Stimulated activated CD8-positive, alpha-beta memory T cell treated with anti-CD3 and anti-CD28 coated beads, Interleukin-4, amount 100 ng/mL, for 24 hours (primary cell): ENCODE measurements around the gene CGRRF1.

ENCODE experiments used
- DNase-seq: peaks from one replicate; pipeline ENCODE4 v3.0.0-alpha.2; 2020; ENCODE audit warnings: low read depth

CGRRF1 gene, protein sequence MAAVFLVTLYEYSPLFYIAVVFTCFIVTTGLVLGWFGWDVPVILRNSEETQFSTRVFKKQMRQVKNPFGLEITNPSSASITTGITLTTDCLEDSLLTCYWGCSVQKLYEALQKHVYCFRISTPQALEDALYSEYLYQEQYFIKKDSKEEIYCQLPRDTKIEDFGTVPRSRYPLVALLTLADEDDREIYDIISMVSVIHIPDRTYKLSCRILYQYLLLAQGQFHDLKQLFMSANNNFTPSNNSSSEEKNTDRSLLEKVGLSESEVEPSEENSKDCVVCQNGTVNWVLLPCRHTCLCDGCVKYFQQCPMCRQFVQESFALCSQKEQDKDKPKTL

DNA sequence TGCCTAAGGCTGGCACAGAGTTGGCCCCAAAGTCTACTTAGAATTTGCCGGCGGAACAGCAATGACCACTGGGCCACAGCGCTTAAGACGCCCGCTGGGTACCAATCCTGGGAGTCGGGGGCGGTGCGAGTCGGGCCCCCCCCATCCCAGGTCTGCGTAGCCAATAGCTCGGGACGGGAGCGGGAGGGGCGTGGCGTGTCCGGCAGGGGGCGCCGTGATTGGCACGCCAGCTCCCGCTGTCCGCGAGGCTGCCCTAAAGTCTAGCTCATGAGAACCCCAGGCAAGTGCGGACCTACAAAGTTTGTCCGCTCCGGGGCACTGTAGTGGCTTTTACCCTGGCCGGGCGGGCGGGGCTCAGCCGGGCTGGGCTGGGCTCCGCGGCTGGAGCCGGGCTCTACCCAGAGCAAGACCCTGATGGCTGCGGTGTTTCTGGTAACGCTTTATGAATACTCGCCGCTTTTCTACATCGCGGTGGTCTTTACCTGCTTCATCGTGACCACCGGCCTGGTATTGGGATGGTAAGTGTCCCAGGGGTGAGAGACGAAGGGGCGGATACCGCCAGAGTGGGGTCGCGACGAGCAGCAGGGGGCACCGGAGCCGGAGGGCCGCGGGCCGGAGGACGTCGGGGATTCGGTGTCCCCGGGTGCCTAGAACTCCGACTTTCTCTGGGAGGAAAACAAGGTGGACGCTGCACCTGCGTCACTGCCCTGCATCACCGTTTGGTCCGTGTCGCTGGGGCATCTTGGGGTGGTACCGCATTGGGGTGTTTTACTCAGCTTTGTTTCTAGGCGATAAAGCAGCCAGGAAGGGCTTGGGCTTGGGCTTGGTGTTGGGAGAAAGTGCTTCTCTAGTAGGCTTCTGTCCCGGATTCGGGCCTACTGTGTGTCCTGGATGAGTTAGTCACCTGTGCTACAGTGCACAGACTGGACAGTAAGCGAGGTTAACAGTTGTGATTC, at the start of gene CGRRF1:
TSS of gene CGRRF1 (plus strand) at position 361 of the 956 bp plus-strand sequence. CDS start at position 415, 54 bp downstream.
- DNase-seq: peak; percentile 97

DNA sequence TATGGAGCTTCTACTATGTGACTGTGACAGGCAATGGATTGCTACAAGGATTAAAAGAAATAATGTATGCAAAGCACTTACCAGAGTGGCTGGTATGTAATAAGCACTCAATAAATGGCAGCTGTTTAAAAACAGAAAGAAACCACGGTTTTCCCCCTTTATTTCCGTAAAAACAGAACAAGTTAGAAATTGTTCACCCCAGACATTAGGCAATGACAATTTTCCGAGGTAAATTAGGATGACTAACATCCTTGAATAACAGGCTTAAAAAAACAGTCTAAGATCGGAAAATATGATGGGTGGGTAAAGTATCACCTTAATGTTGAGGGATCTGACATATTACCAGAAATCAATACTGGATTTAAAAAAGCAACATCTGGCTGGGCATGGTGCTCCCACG, 47.7 kb upstream of the CGRRF1 start:
- DNase-seq: no peak

DNA sequence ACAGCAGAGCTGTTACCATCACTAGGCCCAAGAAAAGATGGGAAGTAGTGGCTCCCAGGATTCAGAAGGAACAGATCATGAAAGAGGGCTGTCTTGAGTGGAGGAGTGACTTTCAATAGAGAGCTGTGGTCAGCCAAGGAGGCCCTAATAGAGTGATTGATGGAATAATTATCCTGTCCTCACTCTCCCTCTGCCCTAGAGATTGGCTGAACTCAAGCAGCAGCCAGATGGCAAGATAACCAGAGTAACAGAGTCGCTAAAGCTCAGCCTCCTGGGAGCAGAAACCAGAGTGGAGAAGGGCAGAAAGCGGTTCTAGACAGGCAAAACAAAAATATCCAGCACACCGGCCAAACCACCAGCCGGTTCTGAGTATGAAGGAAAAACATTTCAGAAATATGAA, 44.1 kb upstream of the CGRRF1 start:
- DNase-seq: no peak

DNA sequence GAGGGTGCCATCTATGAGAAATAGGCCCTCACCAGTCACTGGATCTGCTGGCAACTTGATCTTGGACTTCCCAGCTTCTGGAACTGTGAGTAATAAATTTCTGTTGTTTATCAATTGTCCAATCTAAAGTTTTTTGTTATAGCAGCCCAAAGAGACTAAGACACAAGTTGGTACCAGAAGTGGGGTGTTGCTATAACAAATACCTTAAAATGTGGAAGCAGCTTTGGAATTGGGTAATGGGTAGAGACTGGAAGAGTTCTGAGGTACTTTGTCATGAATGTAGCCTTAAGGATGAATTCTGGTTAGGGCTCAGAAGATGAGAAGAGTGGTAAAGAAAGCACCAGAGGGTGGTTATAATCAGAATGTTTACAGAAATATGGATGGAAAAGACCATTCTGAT, 42.4 kb upstream of the CGRRF1 start:
- DNase-seq: no peak

DNA sequence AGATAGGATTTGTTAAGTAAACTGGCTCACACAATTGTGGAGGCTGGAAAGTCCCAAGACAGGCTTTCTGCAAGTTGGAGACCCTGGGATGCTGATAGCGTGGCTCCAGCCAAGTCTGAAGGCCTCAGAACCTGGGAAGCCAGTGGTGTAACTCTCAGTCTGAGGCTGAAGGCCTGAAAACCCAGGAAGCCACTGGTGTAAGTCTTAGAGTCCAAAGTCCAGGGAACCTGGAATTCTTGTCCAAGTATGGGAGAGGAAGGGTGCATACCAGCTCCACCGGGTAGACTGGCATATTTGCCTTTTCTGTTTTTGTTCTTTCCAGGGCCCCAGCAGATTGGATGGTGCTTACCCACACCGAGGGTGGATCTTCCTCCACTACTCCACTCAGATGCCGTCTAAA, 39.0 kb upstream of the CGRRF1 start:
- DNase-seq: no peak

DNA sequence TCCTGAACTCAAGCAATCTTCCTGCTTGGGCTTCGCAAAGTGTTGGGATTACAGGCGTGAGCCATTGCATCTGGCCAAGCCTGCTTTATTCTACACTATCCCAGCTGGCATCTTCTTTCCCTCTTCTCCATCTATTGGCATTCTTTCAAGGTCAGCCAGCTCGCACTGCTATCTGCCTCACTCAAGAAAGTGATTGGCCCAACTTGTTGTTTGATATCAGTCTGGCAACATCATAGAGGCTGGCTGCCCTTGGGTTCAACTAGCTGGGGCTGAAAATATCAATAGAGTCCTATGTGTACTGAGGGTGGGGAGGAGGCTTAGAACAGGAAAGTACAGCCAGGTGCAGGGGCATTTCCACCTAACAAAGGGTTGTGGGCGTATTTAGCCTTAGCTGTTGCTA, 38.1 kb upstream of the CGRRF1 start:
- DNase-seq: no peak

DNA sequence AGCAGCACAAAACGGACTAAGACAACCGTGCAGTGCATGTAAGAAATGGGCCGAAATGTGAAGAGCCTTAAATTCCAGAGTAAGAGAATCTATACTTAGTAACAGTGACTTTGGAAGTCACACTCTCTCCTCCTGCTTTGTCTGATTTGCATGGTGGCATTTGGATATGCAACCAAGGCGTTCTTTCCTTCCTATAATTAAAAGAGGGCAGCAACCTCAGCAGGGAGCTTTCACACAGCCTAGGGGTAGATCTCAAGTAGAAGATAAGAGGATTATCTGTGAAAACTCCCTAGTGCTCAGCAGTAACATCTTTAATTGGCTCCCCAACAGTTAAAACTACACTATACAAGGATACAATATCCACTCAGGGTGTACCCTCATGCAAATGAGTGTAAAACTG, 37.4 kb upstream of the CGRRF1 start:
- DNase-seq: no peak

DNA sequence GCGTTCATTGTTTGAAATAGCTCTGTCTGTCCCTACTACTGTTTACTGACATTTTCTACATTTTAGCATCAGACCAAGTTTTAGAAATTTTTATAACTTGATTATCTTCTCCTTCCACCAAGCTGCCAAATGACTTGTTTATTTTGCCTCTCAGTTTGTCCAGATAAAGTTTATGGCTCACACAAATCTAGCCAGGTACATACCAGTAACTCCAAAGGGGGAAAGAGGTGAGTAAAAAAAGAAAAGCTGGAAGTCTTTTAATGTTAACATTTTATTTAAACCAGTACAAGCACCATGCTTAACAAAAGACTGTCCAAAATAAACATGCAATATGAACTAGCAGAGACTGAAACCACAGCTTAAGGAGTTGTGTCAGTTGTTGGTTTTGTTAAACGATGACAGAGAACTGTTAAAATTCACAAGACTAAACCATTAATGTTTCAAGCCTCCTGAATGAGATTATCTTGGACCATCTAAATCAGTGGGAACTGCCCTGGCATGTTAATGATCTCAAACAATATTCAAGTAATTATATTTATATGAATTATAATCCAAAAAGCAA, 35.4 kb upstream of the CGRRF1 start:
- DNase-seq: no peak

DNA sequence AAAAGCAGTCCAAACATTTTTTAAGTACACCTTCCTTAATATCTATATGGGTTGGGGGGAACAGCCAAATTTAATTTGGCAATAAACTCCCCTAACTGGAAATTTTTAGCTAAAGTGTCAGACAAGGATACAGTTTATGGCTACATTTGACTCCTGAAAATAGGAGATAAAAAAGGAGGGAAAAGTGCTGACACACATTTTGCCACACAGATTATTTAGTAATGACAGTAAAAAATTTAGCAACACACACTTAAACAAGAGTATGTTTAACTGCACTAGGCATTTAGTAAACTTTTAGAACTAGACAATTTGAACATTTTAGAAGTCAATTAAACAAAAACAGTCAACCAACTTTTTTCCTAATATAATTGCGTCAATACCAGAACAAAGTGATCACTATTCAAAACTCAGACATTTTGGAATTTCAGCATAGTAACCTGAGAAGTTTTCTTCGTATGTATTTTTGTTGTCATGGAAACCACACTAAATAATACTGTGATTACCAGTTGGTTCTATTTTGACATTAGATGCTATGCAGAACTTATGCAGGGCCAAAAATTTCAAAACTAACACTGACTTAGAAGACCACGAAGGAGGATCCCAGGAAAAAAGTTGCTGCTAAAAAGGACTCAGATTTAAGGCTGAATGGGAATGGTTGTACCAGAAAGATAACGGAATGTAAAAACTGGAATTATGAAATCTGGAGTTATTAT, 34.4 kb upstream of the CGRRF1 start:
- no peak for DNase-seq

DNA sequence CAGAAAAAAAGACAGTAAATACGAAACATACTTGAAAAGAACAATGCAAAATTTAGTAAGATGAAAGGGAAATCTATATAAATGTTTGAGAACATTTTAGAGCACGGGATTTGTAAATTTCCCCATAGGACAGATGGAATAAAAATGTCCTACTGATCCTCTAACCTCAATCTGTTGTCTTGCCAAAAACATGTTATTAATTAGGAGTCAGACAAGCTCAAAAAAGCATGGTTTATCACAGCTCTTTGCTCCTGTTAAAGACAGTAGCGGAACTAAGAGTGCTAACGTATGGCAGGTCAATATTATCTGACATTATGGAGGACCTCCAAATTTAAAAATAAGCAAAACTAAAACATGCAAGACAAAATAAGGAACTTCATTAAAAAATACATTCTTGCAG, 33.8 kb upstream of the CGRRF1 start:
- no peak for DNase-seq

DNA sequence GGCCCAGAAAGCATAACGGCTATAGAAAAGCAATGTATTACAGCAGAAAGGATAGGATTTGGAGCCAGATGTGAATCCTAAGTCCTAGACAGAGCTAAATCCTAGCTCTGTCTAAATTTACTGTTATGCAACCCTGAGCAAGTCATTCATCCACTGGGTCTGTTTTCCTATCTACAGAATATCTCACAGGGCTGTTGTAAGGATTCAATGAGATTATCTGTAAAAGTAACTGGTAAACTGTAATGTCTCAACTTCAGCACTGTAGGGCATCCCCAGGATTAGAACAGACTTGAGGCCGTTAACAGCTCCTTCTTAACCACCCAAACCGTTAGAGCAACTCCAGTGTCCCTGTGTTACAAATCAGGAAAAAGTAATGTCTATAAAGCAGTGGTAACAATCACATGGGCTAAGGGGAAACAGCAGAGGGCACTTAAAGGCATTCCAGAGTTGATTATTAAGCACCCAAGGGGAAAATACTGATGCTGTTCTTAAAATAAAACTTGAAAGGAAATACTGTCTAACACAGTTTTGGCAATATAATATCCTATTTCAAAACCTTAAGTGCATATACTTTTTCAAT, 31.0 kb upstream of the CGRRF1 start:
- no peak for DNase-seq

DNA sequence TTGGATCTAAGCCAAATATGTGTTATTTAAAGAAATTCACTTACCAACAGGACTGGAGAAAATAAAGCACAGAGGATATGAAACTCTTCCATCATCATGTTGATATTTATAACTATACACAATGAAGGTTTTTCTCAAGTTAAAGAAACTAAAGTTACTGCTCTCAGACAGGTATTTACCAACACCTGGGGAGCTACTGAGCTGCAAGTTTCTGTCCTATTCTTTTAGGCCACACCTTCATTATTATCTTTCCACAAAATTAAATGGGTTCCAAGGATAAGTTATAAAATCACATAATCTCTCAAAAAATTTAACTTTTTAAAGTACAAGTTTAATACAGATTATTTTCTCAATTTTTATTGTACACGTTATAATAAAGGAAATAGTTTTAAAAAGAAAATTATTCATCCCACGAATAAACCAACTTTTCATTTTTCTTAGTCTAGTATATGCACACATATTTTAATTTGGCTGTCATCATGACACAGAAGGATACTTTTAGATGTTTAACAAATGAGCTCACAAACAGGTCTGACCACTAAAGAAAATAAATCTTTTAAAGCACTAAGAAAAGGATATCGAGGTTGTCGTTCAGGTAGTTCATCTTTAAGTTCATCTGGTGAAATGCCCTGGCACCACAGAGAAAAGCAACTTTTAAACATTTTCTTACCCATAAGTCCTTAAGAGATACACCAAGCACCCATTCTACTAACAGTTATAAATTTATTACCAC, 28.7 kb upstream of the CGRRF1 start:
- DNase-seq: no peak

DNA sequence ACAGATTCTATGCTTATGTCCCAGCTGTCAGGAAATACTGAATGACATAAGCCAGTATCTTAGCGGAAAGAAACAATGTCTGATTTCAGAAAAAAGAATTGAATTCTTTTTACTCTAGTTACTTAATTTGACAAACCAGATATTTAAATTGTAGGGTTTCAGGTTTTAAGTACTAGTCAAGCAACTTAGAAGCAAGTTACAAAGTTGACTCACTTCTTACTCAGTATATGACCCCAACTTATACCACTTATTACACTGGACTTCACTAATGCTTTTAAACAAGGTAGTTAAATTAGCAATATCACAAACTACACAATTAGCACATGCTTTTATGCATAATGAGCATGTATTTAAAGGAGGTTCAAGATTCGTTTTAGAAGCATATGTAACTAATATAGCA, 28.0 kb upstream of the CGRRF1 start:
- no peak for DNase-seq

DNA sequence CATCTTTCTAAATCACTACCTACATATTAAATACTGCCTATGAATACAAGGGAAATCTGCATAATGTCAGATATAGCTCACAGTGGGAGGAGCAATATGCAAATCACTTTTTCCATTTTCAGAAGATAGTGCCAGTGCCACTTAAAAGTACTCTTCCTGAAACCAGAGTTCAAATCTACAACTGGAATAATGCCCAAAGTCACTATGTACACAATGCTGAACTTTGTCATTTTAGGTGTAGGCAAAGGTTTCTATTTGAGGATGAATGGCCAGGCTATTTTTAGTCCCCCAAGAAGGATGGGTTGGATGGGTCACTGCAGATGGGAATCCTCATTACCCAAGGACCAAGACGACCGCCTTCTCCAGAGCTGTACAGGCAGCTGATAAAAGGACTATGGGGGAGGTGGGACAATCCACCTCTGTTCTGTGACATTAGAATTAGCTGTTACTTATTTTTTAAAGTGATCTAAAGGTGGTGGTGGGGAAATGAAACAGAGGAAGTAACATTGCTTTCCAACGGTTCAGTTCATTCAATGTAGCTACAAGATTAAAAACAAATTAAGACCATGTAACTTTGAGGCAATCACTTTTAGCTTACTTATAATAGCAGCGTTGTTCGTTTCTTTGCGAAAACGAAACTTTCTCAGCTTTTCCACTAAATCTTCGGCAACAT, 26.5 kb upstream of the CGRRF1 start:
- no peak for DNase-seq

DNA sequence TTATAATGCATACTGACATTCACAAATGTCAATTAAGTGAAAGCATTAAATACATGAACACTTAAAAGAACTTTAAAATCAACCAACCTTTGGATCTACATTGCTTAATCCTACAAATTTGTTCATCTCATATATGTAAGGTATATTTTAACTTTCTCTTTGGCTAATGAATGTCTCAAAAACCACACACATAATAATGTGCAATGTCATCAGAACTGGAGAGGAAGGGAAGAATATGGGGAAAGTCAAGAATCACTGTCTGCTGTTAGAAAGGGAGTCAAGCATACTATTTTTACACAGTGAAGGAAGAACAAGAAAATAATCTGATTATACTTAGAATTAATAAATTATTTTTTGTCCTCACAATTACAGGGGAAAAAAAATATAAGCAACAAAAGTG, 25.9 kb upstream of the CGRRF1 start:
- DNase-seq: no peak

DNA sequence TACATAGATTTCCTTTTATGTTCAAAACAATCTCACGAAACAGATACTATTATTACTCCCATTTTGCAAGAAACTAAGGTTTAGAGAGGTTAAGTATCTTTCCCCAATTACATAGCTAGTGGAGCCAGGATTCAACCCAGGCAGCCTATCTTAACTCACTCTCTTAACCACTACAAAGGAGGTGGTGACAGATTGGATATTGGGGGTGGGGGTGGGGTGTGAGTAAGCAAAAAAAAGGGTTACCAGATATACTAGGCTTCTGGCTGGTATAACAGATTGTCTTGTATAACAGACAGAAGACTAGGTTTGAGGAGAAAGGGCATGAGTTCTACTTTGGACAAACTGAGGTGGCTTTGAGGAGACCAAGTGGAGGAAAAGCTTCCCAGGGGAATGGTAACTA, 23.0 kb upstream of the CGRRF1 start:
- DNase-seq: no peak

DNA sequence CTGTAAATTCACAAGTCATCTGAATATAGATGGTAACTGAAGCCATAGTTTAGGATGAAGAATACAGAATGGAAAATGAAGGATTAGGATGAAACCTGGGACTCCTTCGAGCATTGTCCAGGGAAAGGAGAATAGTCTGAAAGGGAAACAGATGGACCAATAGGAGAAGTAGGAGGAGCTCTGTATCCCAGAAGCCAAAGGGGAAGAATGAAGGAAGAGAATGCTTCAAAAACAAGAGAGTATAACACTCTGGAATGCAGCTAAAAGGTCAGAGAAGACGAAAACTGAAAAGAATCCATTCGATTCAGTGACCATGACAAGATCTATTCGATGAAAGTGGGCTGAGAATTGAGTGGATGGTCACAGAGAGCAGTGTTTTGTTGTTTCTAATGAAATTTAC, 21.9 kb upstream of the CGRRF1 start:
- DNase-seq: no peak

DNA sequence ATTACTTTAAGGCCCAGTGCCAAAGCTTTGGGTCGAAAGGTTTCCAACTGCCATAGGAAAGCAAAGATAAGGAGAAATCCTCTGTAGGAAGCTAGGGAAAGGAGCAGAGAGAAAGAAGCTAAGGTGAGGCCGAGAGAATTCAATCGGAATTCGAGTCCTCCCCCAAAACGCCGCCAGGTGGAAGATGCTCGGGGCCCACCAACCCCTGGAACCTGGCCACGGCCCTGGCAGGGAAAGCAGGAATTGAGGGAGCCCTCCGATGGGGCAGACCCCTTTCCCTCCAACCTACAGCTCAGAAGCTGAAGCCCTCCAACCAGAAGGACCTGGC, 21.4 kb upstream of the CGRRF1 start:
- no peak for DNase-seq

DNA sequence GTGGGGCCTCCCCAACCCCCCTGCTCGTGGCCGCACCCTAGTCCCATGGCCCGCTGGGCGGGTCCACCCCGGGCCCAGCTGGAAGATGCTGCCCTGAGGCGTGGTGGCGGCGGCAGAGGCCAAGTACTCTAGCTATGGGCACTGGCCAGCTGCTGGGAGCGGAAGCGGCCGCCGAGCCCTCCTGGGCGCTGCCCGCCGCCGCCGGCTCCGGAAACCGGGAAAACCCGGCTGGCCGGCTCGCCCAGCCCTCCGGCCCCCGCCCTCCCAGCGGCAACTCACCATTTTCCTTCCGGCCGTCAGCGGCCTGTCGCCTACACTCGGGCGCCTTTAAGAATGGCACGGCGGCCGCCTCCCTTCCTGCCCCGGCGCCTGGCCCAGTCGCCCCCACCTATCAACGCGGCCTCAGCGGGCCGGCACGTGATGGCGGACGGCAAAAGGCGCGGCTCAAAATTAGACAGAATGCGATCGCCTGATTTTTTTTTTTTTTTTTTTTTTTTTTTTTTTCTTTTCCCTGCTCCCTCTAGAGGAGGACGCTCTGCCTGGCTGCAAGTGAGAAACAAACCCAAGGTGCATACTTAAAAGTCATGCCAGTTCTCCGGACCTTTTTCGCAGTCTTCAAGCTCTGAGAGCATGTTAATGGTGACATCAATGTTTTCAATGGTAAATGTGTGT, 20.9 kb upstream of the CGRRF1 start, which contains the start of gene GMFB:
TSS of gene GMFB (minus strand) at position 335 of the 672 bp plus-strand sequence. CDS start at position 282, 53 bp downstream.
- peak; percentile 80 for DNase-seq

DNA sequence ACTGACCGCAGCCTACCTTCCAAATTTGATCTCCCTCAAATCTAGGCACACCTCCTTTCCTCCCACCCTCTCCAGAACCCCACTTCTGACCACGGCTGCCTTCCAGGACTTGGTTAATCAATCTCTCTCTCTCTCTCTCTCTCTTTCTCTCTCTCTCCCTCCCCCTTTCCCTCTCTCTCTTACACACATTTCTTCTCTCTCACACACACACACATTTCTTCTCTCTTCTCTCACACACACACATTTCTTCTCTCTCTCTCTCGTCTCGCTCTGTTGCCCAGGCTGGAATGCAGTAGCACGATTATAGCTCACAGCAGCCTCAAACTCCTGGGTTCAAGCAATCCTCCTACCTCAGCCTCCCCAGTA, 20.4 kb upstream of the CGRRF1 start:
- DNase-seq: no peak
